T-helper 1 cell treated with Interleukin-12 subunit alpha and Interleukin-12 subunit beta and Interleukin-4 antibody, amounts not matched to agents 30 μg/mL and 1 μg/mL, for 36 hours (primary cell): ENCODE measurements around the gene TMEM242.

Experiments used
- H3K27ac Mint-ChIP-seq: one replicate; pipeline ENCODE4 v1.8.0; 2021; ENCODE audit warnings: mild to moderate bottlenecking, mixed read lengths
- H3K27me3 Mint-ChIP-seq: one replicate; pipeline ENCODE4 v1.8.0; 2021; ENCODE audit warnings: low read depth, mixed read lengths
- H3K36me3 Mint-ChIP-seq: one replicate; pipeline ENCODE4 v1.8.0; 2021; ENCODE audit warnings: low read depth, mixed read lengths
- H3K4me1 Mint-ChIP-seq: one replicate; pipeline ENCODE4 v1.8.0; 2021; ENCODE audit warnings: low read depth, mixed read lengths
- H3K4me3 Mint-ChIP-seq: one replicate; pipeline ENCODE4 v1.8.0; 2021; ENCODE audit warnings: mild to moderate bottlenecking, moderate library complexity, mixed read lengths
- H3K9me3 Mint-ChIP-seq: one replicate; pipeline ENCODE4 v1.8.0; 2021; ENCODE audit warnings: mixed read lengths

TMEM242 gene

DNA sequence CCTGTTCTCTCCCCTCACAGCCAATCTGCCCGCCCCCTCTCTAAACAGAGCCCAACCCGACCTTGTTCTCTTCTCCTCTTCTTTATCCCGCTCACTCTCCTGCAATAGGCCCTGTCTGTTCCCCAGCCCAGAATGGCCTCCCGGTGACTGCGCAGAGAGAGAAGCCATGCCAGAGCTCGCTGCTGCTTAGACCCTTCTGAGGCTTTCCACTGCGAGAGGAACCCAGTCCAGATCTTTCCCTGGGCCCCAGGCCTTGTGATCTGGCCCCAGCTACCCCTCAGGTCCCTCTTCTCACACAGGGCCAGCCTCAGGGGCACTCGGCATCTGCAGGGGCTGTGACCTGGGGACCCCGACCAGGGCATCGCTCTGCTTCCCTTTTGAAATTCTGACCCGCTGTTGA is 58.1 kb downstream of the TMEM242 start:
- H3K4me3 Mint-ChIP-seq, result no peak overlapping the region
- H3K27me3 Mint-ChIP-seq, result peaks cover 6% of the 10 kb centered on the region
- peaks cover 4% of the 10 kb centered on the region for H3K4me1 Mint-ChIP-seq
- no peaks in the 10 kb centered on the region for H3K36me3 Mint-ChIP-seq
- H3K27ac Mint-ChIP-seq, result no peak overlapping the region
- H3K9me3 Mint-ChIP-seq, result peaks cover 4% of the 10 kb centered on the region

DNA sequence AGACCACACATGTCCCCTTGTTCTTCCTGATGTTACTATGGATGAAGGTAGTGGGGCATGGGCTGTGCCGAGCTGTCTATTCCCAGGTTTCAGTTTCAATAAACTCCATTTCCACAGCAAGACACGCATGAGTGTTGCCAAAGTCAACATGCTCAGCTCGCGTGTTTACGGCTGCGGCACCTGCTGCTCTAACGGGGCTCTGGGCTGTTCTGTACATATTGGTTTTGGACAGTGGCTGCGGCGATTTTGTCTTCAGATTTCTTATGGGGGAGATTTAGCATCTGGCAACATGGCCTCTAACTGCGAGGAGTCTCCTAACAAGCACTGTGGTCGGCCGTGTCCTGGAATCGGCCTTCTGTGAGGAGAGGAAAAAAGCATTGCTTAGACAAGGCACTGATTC is 58.6 kb downstream of the TMEM242 start:
- H3K27ac Mint-ChIP-seq, result no peak overlapping the region
- no peaks in the 10 kb centered on the region for H3K36me3 Mint-ChIP-seq
- no peak overlapping the region for H3K4me3 Mint-ChIP-seq
- peaks cover 6% of the 10 kb centered on the region for H3K27me3 Mint-ChIP-seq
- H3K9me3 Mint-ChIP-seq, result no peaks in the 10 kb centered on the region
- peaks cover 4% of the 10 kb centered on the region for H3K4me1 Mint-ChIP-seq

DNA sequence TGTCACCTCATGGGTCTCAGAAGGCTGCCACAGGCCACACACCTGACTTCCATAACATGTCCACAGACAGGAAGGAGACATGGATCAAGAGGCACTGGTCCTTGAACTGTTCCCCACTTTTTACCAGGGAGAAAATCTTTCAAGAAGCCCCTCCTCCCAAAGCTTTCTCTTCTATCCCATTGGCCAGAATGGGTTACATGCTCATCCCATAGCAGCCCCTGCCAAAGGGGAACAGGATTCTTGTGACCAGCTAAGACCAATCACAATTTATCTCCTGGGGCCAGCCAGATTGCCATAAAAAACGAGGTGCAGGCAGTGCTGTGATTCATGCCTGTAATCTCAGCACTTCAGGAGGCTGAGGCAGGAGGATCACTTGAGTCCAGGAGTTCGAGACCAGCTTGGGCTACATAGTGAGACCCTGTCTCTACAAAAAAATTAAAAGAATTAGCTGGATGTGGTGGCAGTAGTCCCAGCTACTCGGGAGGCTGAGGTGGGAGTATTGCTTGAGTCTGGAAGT is 59.4 kb downstream of the TMEM242 start:
- Mint-ChIP-seq H3K9me3 (no peaks in the 10 kb centered on the region), H3K27ac (no peak overlapping the region), H3K4me3 (no peak overlapping the region), H3K4me1 (peaks cover 4% of the 10 kb centered on the region), H3K36me3 (no peaks in the 10 kb centered on the region), H3K27me3 (peaks cover 6% of the 10 kb centered on the region)

GRCh38 chr6:157263146-157263545 is 60.2 kb downstream of the TMEM242 start:
- Mint-ChIP-seq H3K4me3 (no peak overlapping the region), H3K9me3 (no peaks in the 10 kb centered on the region), H3K27ac (no peak overlapping the region), H3K27me3 (peaks cover 6% of the 10 kb centered on the region), H3K4me1 (peaks cover 4% of the 10 kb centered on the region), H3K36me3 (no peaks in the 10 kb centered on the region)

- Mint-ChIP-seq H3K4me3 (no peak overlapping the region), H3K9me3 (no peaks in the 10 kb centered on the region), H3K4me1 (peaks cover 4% of the 10 kb centered on the region), H3K27me3 (peaks cover 13% of the 10 kb centered on the region), H3K36me3 (no peaks in the 10 kb centered on the region), H3K27ac (no peak overlapping the region)
Measured at GRCh38 chr6:157261606-157262005, 61.7 kb downstream of the TMEM242 start.

GRCh38 chr6:157260735-157261410 is 62.4 kb downstream of the TMEM242 start:
- Mint-ChIP-seq H3K27me3 (peaks cover 17% of the 10 kb centered on the region), H3K36me3 (no peaks in the 10 kb centered on the region), H3K4me3 (no peak overlapping the region), H3K9me3 (no peaks in the 10 kb centered on the region), H3K4me1 (peaks cover 4% of the 10 kb centered on the region), H3K27ac (no peak overlapping the region)

- no peaks in the 10 kb centered on the region for H3K9me3 Mint-ChIP-seq
- H3K4me1 Mint-ChIP-seq, result peaks cover 4% of the 10 kb centered on the region
- no peaks in the 10 kb centered on the region for H3K36me3 Mint-ChIP-seq
- no peak overlapping the region for H3K4me3 Mint-ChIP-seq
- H3K27me3 Mint-ChIP-seq, result peaks cover 23% of the 10 kb centered on the region
- H3K27ac Mint-ChIP-seq, result no peak overlapping the region
Measured at GRCh38 chr6:157259443-157259842, 63.9 kb downstream of the TMEM242 start.

DNA sequence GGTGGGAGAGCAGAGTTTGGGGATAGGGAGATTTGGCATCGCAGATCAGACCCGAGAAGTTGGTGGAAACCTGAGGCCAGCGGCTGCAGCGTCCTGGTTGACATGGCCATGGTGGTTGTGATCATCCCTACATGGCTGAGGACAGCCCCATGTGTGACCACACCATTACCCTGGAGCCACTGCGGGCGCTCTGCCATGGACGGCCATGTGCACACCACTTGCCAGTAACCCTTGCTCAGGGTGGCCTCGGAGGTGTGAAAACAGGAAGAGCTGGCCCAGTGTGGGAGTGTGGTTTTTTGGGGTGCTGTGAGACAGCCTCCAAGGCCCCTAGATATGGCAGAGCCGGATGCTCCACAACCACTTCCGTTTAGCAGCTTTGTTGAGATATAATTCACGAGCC is 64.4 kb downstream of the TMEM242 start:
- H3K4me1 Mint-ChIP-seq, result peaks cover 6% of the 10 kb centered on the region
- H3K27me3 Mint-ChIP-seq, result peaks cover 27% of the 10 kb centered on the region
- no peaks in the 10 kb centered on the region for H3K9me3 Mint-ChIP-seq
- no peak overlapping the region for H3K27ac Mint-ChIP-seq
- no peaks in the 10 kb centered on the region for H3K36me3 Mint-ChIP-seq
- no peak overlapping the region for H3K4me3 Mint-ChIP-seq

DNA sequence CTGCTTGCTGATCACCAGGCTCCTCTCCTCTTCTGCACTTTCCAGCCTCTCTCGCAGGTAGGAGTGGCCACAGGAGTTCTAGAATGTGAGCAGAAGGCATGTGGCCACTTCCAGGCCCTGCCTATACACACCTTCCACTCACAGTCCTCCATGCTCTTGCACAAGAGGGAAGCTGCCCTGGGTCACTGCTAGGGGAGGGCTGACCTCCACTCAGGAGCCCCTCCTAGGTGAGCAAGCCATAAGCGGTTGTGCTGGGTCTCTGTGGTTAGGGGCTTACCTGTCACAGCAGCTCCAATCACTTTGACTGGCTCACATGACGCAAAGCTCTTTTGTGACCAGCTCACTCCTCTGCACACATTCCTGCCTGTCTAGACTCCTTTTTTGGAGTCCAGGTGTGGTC is 68.2 kb downstream of the TMEM242 start:
- Mint-ChIP-seq H3K4me1 (peaks cover 2% of the 10 kb centered on the region), H3K36me3 (no peaks in the 10 kb centered on the region), H3K27ac (no peak overlapping the region), H3K27me3 (peaks cover 29% of the 10 kb centered on the region), H3K4me3 (no peak overlapping the region), H3K9me3 (no peaks in the 10 kb centered on the region)

DNA sequence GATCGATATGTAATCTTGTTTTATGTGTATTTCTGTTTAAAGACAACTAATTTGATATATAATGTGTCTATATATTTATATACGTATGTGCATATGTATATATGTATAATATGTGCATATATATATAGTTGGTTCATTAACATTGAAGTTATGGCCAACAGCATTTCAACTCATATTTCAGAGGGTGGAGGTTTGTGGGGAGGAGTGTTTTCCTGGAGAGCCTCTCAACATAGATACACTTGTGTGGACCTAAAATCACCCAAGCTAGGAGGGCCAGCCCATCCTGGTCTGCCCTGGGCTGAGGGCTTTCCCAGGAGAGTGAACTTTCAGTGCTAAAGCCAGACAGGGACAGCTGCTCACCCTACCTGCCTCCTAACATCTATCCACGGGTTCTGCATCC is 68.8 kb downstream of the TMEM242 start:
- no peak overlapping the region for H3K27ac Mint-ChIP-seq
- peaks cover 33% of the 10 kb centered on the region for H3K27me3 Mint-ChIP-seq
- H3K36me3 Mint-ChIP-seq, result no peaks in the 10 kb centered on the region
- H3K4me3 Mint-ChIP-seq, result no peak overlapping the region
- no peaks in the 10 kb centered on the region for H3K9me3 Mint-ChIP-seq
- H3K4me1 Mint-ChIP-seq, result peaks cover 2% of the 10 kb centered on the region

- Mint-ChIP-seq H3K36me3 (no peaks in the 10 kb centered on the region), H3K27me3 (peaks cover 37% of the 10 kb centered on the region), H3K9me3 (peaks cover under 1% of the 10 kb centered on the region), H3K27ac (no peak overlapping the region), H3K4me1 (peaks cover 2% of the 10 kb centered on the region), H3K4me3 (no peak overlapping the region)
Measured at GRCh38 chr6:157253699-157254098, 69.6 kb downstream of the TMEM242 start.

GRCh38 chr6:157253017-157253416 is 70.3 kb downstream of the TMEM242 start:
- Mint-ChIP-seq H3K4me3 (no peak overlapping the region), H3K27ac (no peak overlapping the region), H3K36me3 (no peaks in the 10 kb centered on the region), H3K4me1 (peaks cover 2% of the 10 kb centered on the region), H3K27me3 (peaks cover 41% of the 10 kb centered on the region), H3K9me3 (peaks cover 8% of the 10 kb centered on the region)

- H3K4me3 Mint-ChIP-seq, result no peak overlapping the region
- H3K36me3 Mint-ChIP-seq, result no peaks in the 10 kb centered on the region
- H3K4me1 Mint-ChIP-seq, result peaks cover 2% of the 10 kb centered on the region
- peaks cover 10% of the 10 kb centered on the region for H3K9me3 Mint-ChIP-seq
- H3K27me3 Mint-ChIP-seq, result peaks cover 37% of the 10 kb centered on the region
- H3K27ac Mint-ChIP-seq, result no peak overlapping the region
Measured at GRCh38 chr6:157251586-157252247, 71.6 kb downstream of the TMEM242 start.

GRCh38 chr6:157249826-157250225 is 73.5 kb downstream of the TMEM242 start:
- H3K27me3 Mint-ChIP-seq, result peaks cover 26% of the 10 kb centered on the region
- H3K27ac Mint-ChIP-seq, result no peak overlapping the region
- H3K4me3 Mint-ChIP-seq, result no peak overlapping the region
- peaks cover 2% of the 10 kb centered on the region for H3K4me1 Mint-ChIP-seq
- H3K9me3 Mint-ChIP-seq, result peaks cover 10% of the 10 kb centered on the region
- H3K36me3 Mint-ChIP-seq, result no peaks in the 10 kb centered on the region

- Mint-ChIP-seq H3K27me3 (peaks cover 34% of the 10 kb centered on the region), H3K4me1 (no peaks in the 10 kb centered on the region), H3K4me3 (no peak overlapping the region), H3K27ac (no peak overlapping the region), H3K36me3 (no peaks in the 10 kb centered on the region), H3K9me3 (peaks cover 10% of the 10 kb centered on the region)
Measured at GRCh38 chr6:157248264-157248663, 75.1 kb downstream of the TMEM242 start.
